Fibroblast of skin of right quadriceps (primary cell): ENCODE measurements around the gene PPP2R3B.
A peak's percentile ranks its signal among the peaks of the same experiment; 100 is the strongest.
"Not testable (repeated sequence)": the region's sequence is repeated elsewhere in the genome, so short reads cannot be mapped to it uniquely, and the experiment has no call there.

Source experiments
- DNase-seq: peaks from one replicate; pipeline ENCODE4 v3.0.0-alpha.2; 2013

Gene PPP2R3B

GRCh38 chrX:386768-387575, at the start of gene PPP2R3B:
Gene PPP2R3B (minus strand): TSS chrX:386907. CDS start chrX:386691, 216 bp downstream.
- DNase-seq = peak; percentile 98

GRCh38 chrX:435536-436122, 48.9 kb upstream of the PPP2R3B start:
- DNase-seq = no peak

- no peak for DNase-seq
Measured at GRCh38 chrX:434946-435345, 48.2 kb upstream of the PPP2R3B start.

GRCh38 chrX:433771-434170, 47.1 kb upstream of the PPP2R3B start:
- no peak for DNase-seq

- DNase-seq = not testable (repeated sequence)
Measured at GRCh38 chrX:432666-433065, 46.0 kb upstream of the PPP2R3B start.

GRCh38 chrX:431492-432111, 44.9 kb upstream of the PPP2R3B start:
- DNase-seq = no peak

GRCh38 chrX:431056-431455, 44.3 kb upstream of the PPP2R3B start:
- no peak for DNase-seq

GRCh38 chrX:429266-429825, 42.6 kb upstream of the PPP2R3B start:
- no peak for DNase-seq

- peak; percentile 63 for DNase-seq
Measured at GRCh38 chrX:427812-428725, 41.4 kb upstream of the PPP2R3B start.

GRCh38 chrX:426881-427280, 40.2 kb upstream of the PPP2R3B start:
- peak; percentile 14 for DNase-seq

GRCh38 chrX:425056-425455, 38.3 kb upstream of the PPP2R3B start:
- DNase-seq = no peak

- DNase-seq = no peak
Measured at GRCh38 chrX:421646-422391, 35.1 kb upstream of the PPP2R3B start.

GRCh38 chrX:420496-421223, 34.0 kb upstream of the PPP2R3B start:
- DNase-seq = no peak

GRCh38 chrX:418927-419729, 32.4 kb upstream of the PPP2R3B start:
- DNase-seq = no peak

GRCh38 chrX:415498-415897, 28.8 kb upstream of the PPP2R3B start:
- not testable (repeated sequence) for DNase-seq

GRCh38 chrX:413322-414201, 26.9 kb upstream of the PPP2R3B start:
- DNase-seq = peak; percentile 46

GRCh38 chrX:410296-410695, 23.6 kb upstream of the PPP2R3B start:
- no peak for DNase-seq

GRCh38 chrX:405149-405548, 18.4 kb upstream of the PPP2R3B start:
- no peak for DNase-seq

- no peak for DNase-seq
Measured at GRCh38 chrX:404656-405055, 17.9 kb upstream of the PPP2R3B start.
